Stimulated activated CD8-positive, alpha-beta memory T cell treated with anti-CD3 and anti-CD28 coated beads, Interleukin-12 subunit alpha, Interleukin-12 subunit beta, amount 100 ng/mL, for 4 hours (primary cell): ENCODE data around the gene CPLX3.
"Not testable (repeated sequence)": the region's sequence is repeated elsewhere in the genome, so short reads cannot be mapped to it uniquely, and the experiment has no call there.

ENCODE experiments used
- DNase-seq: peaks from one replicate; pipeline ENCODE4 v3.0.0-alpha.2; 2020; ENCODE audit warnings: low read depth

The CPLX3 gene, protein sequence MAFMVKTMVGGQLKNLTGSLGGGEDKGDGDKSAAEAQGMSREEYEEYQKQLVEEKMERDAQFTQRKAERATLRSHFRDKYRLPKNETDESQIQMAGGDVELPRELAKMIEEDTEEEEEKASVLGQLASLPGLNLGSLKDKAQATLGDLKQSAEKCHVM

DNA sequence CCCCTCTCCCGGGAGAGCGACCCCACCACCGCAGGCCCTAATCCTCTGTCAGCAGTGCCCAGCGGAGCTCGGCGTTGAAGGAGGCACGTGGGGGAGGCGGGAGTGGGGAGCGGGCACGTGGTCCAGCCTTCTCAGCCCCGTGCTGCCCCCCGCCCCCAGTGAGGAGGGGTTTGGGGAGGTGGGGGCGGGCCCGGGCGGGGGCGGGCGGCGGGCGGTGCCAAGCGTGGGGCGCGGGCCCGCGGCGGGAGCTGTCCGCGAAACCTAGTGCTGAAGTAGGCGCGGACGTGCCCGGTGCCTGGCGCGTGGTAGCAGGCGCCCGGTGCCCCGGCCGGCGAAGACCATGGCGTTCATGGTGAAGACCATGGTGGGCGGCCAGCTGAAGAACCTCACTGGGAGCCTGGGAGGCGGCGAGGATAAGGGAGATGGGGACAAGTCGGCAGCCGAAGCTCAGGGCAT, at the start of gene CPLX3:
Gene CPLX3 (plus strand): TSS at position 264 of the 456 bp plus-strand sequence. CDS start 77 bp downstream, at position 341.
- DNase-seq = no peak

DNA sequence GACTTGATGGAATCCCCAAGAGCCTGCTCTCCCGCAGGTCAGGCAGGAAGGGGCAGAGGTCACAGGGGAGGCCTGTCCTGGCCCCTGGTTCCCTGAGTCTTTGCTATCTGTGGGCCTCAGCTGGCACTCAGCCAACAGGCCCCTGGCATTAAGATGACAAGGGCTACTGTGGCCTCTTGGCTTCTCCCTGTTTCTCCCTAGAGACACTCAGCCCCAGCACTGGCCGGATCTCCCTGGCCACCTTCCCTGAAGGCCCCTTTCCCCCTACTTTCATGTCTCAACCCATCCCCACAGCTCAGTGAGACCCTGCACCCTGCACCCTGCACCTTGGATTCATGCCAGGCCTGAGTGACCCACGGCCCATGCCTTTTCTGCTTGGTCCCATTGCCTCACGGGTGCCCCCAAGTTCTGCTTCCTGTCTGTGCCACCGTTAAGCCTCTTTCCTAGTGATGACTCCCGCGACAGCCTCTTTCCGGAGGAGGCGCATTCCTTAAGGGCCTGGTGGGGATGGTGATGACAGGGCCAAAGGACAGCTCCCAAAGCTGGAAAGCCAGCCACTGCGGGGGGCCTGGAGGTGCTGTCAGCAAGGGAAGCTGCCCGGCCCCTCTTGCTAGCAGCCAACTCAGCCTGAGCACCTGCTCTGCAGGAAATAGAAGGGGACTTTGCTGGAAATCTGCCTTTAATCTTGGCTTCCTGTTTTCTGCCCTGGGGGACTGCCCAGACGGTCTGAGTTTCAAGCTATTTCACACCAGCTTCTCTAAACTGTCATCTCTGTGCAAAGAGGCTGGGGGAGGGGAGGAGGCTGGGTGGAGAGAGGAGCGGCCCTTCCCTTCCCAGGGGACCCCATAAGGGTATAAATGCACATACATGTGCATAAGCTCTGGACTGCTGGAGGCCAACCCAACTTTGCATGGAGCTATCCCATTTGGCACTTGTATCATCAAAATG, 49.3 kb upstream of the CPLX3 start:
- DNase-seq = no peak

DNA sequence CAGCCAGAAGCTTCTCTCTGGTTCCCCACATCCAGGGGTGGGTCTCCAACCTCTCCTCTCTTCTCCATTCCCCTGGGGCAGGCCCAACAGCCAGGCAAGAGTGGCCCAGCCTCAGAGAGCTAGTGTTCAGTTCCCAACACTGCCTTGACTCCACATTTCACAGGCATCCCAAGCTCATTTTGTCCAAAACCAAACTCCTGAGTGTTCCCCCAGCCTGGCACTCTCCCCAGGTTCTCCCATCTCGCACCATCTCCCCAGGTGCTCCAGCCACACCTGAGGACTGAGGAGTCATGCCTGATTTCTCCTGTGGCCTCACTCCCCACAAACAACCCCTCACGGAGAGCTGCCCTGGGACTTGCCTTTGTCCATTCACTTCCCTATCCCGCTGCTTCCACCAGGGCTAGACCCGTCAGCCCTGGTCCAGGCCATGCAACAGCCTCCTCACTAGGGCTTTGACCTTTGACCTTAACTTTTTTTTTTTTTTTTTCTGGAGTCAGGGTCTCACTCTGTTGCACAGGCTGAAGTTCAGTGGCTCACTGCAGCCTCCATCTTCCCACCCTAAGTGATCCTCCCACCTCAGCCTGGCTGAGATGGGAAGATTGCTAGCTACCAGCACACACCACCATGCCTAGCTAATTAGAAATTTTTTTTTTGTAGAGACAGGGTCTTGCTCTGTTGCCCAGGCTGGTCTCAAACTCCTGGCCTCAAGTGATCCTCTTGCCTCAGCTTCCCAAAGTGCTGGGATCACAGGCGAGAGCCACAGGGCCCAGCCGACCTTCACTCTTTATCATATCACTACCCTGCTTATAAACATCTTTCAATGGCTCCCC, 48.4 kb upstream of the CPLX3 start:
- no peak for DNase-seq

DNA sequence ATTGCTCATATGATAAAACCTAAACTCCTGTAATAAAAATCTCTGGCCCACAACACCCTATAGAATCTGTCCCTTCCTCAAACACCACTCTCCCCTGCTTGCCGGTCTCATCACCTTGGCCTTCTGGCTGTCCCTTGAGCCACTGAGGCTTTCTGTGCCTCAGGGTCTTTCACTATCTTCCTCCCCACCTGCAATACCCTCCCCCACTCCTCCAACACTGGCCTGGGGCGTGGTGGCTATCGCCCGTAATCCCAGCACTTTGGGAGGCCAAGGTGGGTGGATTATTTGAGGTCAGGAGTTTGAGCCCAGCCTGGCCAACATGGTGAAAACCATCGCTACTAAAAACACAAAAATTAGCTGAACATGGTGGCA, 47.8 kb upstream of the CPLX3 start:
- DNase-seq = no peak

DNA sequence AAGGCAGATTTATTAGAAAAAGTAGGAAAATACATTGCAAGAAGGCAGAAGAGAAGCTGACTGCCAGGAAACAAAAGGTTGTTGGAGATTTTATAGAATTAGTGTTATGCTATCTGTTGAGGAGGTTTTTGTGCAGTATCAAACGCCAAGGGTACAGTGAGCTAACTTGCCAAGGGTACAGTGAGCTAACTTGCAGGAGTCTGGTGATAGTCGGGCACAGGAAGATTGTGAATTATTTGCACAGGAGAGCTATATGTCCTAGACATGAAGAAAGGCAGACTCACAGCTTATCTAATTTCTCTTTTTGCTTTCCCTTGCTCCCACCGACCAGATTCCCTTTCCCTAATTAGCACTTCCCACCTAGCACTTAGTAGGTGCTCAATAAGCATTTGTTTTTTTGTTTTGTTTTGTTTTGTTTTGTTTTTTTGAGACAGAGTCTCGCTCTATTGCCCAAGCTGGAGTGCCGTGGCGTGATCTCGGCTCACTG, 47.2 kb upstream of the CPLX3 start:
- no peak for DNase-seq

DNA sequence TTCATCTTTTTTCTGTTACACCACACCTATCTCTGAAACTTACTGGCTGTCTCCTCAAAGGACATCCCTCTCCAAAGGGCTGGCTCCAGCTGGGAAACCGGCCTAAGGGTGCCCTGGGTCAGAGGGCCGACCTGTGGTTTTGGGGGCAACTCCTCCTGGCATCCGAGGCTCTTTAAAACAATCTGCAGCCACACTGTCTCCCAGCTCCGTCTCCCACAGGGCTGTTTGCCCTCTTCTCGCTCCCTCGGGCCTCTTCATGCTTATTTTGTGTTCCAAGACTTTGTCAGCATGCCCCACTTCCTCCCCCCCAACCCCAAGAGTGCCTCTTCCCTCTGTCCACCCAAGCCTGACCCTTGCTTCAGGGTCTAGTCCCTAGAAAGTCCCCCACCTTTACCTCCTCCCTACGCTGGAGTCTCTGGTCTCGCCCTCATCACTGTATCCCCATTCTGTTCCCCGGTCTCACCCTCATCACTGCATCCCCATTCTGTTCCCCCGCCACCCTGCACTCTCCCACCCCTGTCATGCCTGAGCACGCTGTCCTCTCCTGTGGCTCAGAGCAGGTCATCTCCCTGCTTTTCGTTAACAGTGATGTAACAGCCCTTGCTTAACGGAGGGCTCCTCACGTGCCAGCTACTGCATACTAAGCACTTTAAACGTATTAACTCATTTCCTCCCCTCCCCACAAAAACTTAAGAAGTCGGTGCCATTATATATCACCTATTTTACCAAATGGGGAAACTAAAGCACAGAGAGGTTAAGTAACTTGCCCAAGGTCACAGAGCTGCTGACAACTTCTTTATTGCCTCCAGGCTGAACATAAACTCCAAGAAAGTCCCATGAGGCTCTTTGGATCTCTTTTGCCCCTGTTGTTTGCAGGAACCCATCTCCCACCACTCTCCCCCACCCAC, 45.6 kb upstream of the CPLX3 start:
- DNase-seq = no peak

DNA sequence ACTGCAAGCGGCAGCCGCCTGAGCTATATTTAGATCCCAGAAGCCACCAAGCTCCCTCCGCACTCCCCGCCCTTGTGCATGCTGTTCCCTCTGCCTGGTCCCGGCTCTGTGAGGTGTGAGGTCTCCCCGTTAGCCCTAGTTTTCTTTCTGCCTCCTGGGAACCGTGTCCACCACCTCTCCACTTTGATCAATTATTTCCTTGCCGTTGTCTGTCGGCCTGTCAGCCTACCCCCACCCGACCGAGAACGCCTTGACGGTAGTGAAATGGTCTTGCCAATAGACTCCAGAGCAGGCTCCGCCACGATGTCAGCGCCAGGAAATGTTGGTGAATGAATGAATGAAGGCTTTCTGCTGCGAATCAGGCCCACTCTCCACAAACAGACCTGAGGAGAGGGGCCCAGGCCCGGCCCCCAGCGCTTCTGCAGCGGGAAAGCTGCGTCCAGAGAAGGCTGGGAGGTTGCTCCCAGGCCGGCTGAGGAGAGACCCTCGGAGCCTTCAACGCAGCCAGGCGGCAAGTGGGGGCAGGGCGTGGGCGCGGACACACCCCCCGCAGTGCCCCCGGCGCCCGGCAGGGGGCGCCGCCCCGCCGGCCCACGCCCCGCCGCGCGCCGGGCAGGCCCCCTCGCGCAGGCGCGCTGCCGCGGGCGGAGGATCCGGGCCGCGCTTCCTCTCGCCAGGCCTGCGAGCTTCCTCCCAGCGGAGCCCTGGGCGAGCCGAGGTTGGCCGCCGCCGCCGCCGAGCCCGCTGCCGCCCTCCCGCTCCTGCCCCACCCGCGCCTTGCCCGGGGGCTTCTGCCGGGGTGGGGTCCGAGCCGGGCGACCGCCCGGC, 44.8 kb upstream of the CPLX3 start, which contains the start of gene CSK:
Gene CSK (plus strand): TSS at position 650 of the 828 bp plus-strand sequence. CDS start 16,218 bp downstream, outside the sequence.
- peak; percentile 74 for DNase-seq

DNA sequence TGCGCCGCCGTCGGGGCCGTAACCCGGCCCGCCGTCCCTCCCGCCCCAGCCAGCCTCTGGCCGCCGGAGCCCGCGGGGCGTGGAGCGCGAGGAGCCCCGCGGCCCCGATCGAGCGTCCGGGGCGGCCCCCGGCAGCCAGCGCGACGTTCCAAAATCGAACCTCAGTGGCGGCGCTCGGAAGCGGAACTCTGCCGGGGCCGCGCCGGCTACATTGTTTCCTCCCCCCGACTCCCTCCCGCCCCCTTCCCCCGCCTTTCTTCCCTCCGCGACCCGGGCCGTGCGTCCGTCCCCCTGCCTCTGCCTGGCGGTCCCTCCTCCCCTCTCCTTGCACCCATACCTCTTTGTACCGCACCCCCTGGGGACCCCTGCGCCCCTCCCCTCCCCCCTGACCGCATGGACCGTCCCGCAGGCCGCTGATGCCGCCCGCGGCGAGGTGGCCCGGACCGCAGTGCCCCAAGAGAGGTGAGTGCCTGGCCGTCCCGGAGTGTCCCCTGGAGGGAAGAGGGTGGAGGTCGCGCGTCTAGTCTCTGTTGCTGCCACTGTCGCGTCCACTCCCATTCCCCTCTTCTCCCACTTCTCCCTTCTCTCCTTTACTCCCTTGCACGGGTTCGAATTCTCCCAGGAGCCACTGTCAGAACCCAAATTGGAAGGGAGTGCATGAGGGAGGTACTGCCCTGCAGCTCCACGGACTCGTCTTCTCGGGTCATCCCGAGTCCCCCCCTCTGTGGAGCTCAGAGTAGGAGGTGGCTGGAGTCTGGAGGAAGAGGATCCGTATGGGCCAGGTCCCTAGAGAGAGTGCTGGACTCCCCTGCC, 44.0 kb upstream of the CPLX3 start:
- no peak for DNase-seq

DNA sequence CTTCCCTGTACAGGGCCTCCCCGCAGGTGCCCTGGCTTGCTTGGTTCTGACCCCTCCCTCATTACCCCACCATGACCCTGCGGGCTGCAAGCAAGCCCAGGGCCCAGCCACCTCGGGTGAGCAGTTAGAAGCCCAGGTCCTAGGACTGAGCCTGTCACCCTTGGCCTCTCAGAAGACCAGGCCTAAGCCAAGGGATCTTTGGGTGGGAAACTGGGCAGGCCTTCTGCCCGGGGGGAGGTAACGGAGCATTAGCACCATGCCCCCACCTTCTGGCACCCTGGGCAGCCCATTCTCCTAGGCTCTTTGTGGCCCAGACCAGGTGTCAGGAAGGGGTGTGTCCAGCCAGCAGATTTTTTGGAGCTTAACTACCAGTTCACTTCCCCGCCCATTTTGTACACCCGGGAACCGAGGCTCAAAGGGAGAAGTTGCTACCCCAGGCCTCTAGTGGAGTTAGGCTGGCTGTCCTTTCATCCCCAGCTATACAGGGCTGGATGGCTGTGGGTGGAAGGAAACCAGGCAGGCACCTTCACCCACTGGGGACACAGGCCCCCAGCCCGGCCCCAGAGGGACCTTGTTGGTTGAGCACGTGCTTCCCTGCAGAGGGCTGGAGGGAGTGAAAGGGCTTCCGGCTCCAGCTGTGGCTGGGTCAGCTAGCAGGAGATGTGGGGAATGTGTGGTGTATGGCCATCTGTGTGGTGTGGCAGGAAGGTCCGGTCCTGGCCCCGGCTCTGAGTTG, 43.2 kb upstream of the CPLX3 start:
- no peak for DNase-seq

DNA sequence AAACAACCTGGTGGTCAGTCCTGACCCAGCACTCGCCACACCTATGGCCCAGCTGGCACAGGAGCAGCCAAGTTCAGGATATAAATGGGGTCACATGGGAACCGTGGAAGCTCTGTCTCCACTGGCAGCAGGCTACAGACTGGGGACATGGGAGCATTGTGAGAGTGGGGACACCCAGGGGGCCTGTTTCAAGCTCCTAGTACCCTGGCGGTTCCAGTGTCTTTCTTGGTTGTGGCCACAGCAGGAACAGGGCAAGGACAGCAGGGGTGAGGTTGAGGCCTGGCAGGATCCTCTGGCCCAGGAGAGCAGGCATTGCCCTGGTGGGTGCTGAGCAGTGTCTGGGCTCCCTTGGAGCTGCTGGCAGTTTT, 42.6 kb upstream of the CPLX3 start:
- DNase-seq = no peak

DNA sequence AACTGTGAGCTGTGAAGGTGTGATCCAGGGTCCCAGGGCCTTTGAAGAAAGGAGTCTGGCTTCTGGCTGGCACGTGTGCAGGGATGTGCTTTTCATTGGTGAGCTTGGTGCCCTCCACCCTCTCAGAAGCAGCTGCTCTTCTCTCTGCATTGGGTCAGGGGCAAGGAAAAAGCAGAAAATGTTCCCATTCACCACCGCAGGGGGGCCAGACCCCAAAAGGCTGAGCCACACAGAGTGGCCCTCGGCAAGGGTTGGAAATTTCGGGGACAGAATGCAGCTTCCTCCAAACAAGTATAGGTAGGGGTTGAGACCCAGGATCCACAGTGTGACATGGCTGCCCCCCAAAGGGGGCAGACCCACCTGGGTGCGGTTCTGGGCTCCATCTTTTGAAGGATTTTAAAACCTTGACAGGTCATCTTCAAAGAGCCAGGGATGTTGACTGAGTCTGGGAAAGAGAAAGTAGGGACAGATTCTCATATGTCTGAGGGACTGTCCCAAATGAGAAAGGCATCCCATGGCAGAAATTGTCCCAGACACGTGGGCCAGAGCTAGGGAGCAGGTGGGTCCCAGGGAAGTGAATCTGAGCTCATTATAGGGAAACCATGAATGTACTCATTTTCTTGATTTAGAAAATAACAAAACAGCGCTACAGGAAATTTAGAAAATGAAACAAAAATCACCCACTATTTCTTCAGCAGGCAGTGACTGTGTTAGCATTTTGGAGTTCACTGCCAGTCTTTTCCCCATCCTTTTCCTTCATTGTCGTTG, 41.8 kb upstream of the CPLX3 start:
- no peak for DNase-seq

DNA sequence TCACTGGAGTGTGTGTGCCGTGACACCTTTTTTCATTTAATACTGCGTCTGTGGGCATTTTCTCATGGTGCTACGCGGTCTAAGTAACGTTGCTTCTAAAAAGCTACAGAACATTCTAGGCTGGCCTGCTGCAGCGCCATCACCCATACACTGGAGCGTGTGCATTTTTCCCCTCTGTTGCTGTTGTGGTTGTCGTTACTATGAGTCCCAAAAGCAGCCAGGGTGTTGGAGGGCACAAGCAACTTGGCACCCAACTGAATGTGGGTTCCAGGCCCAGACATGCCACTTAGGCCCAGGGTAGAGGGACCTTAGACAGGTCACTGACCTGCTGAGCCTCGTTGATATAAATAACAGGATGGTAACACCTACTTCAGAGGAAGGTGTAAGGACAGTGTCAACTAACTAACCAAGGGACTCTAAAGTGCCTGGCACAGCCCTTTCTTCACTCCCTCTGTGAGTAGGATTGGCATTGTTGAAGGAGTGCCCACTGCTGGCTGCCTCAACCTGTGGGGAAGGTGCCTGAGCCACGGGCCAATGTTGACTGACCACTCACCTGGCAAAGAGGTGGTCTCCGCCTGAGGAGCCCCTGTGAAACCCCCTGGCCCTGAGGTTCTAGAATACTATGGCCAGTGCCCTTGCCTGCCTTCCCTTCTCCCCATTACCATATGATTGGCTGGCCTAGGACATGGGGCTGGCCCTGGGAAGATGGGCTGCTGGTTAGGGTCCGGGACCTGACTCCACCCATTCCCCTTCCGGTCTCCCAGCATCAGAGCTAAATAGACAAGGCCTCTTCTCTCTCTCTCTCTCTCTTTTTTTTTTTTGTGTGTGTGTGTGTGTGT, 41.0 kb upstream of the CPLX3 start:
- DNase-seq = no peak

DNA sequence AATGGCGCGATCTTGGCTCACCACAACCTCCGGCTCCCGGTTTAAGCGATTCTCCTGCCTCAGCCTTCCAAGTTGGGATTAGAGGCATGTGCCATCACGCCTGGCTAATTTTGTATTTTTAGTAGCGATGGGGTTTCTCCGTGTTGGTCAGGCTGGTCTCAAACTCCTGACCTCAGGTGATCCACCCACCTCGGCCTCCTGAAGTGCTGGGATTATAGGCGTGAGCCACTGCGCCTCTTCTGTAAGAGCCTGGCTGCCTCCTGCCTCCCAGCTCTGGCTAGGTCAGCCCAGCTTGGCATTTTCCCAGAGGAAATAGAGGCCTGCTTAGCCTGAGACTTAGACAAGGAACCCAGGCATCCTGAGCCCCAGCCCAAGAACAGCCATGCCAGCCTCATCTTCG, 40.3 kb upstream of the CPLX3 start:
- not testable (repeated sequence) for DNase-seq

DNA sequence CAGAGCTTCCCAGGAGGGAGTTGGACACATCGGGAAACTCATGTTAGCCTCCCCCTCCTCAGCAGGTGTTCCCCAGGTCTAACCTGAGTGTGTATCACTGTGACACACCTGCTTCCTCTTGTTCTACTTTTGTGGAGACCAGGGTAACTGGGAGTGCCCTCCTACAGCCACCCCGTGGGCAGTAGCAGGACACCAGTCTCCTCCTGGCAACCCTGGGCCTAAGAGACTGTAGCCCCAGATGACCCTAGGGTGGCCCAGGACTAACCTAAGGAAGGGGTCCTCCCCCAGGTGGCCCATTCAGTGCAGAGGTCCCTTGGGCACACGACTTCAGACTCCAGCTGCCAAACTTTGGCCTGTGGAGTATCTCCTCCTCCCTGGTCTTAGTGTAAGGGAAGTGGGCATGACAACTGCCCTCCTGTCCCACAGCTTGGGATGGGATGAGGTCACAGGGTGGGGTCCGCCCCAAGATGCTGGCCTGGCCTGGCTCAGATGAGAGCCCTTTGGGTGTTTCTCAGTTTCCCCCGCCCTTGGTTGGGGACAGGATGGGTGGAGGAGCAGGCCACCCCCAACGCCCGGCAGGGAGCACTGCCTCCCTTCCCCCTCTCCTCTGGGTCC, 39.8 kb upstream of the CPLX3 start:
- no peak for DNase-seq

DNA sequence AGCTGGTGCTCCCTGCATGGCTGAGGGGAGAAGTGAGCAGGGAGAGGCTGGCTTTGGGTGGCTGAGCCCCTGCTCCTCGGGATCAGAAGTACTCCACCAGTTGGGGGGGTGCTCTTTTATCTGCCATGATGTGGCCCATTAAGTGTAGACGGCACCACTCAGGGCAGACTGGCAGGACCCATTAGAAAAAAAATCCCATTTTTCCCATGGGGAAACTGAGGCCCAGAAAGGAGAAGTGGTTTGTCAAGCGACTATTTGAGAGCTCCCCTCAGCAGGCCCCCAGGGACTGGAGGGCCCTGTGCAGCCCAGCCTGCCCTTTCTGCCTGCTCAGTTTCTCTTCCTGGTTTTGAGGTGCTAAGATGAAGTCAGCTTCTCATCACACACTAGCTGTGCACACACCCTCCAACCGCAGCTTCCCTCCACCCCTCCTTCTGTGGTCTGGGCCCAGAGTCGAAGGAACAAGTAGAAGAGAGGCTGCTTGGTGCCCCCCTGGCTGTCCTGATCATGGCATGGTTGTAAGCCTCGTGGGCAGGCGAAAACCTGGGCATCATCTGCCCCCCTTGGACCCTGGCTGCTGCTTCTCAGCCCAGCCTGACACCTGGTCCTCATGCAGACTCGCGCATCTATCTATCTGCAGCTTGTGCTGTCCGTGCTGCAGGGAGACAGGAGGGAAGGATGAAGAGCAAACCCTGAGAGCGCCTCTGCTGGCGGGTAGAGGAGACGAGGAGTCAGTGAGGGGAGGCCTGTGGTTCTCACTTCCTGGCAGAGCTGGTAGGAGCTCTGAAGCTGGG, 39.0 kb upstream of the CPLX3 start:
- DNase-seq = peak; percentile 78
